Ascending aorta (tissue), 2 donors: Measurements from ENCODE around the gene UAP1L1. TPM values are rescaled to one million over a fixed set of nuclear protein-coding genes. Genes with fewer than 3 reads are reported as not detected.

Experiments used
- DNase-seq, 2 donors: peaks; one replicate each; pipeline ENCODE4 v3.0.0-alpha.2; 2019; ENCODE audit warnings: low spot score in 2 of 2
- H3K27ac ChIP-seq, 2 donors: fragments of 200-600 bp; sonication (generic); one replicate each; pipeline ENCODE4 v1.5.1; 2016 to 2017; ENCODE audit warnings: mild to moderate bottlenecking in 1 of 2
- H3K27me3 ChIP-seq: fragments of 200-600 bp; sonication (generic); one replicate; pipeline ENCODE4 v1.5.1; 2017
- H3K36me3 ChIP-seq, 2 donors: fragments of 200-600 bp; sonication (generic); one replicate each; pipeline ENCODE4 v1.5.1; 2016
- H3K4me1 ChIP-seq, 2 donors: fragments of 200-600 bp; sonication (generic); one replicate each; pipeline ENCODE4 v1.5.1; 2016 to 2017; ENCODE audit warnings: mild to moderate bottlenecking in 1 of 2
- H3K4me3 ChIP-seq, 2 donors: fragments of 200-600 bp; sonication (generic); one replicate each; pipeline ENCODE4 v1.5.1; 2016 to 2017; ENCODE audit warnings: mild to moderate bottlenecking in 1 of 2
- H3K9me3 ChIP-seq, 2 donors: fragments of 200-600 bp; sonication (generic); one replicate each; pipeline ENCODE4 v1.5.1; 2016
- CTCF ChIP-seq, 3 experiments: fragments of 200-600 bp in 2 of 3; fragments of 450-650 bp in 1 of 3; sonication (generic) in 2 of 3; IDR thresholded peaks; one replicate each; pipeline ENCODE4 v1.5.1; 2016 to 2019; ENCODE audit warnings: antibody characterized with exemption in 3 of 3, mild to moderate bottlenecking in 1 of 3, moderate library complexity in 1 of 3
- intact Hi-C: fragments of 100-400 bp; cut with DNase I; formaldehyde crosslinking; loops from one replicate; pipeline ENCODE4 v1.15.1; 2023
- total RNA-seq: library from RNA; depleted of rRNA; stranded (reverse); fragments of >200 nt; gene quantifications from one replicate; pipeline ENCODE4 v1.1.0, GENCODE V29; 2016

The UAP1L1 gene
- total RNA-seq, 1 donor from 2014 or later = 17.1 TPM

- Histone ChIP-seq H3K4me1 (peaks cover 0 to 15% of the 10 kb centered on the region in 2 donors), H3K27me3 (no peaks in the 10 kb centered on the region), H3K9me3 (no peaks in the 10 kb centered on the region), H3K36me3 (peaks cover 31 to 54% of the 10 kb centered on the region in 2 donors), H3K4me3 (no peak overlapping the region), H3K27ac (no peak overlapping the region)
- DNase-seq = no peak
- no peak for TF ChIP-seq CTCF (IDR thresholded peaks at IDR 0.05)
- intact Hi-C loops = no loop called here
Measured at GRCh38 chr9:137111788-137112563, 34.7 kb downstream of the UAP1L1 start.

GRCh38 chr9:137112564-137113384 is 35.5 kb downstream of the UAP1L1 start:
- Histone ChIP-seq H3K4me1 (peaks cover 0 to 15% of the 10 kb centered on the region in 2 donors), H3K36me3 (peaks cover 24 to 46% of the 10 kb centered on the region in 2 donors), H3K27me3 (no peaks in the 10 kb centered on the region), H3K4me3 (no peak overlapping the region), H3K9me3 (no peaks in the 10 kb centered on the region), H3K27ac (no peak overlapping the region)
- intact Hi-C loops = no loop called here
- no peak for DNase-seq
- TF ChIP-seq CTCF (IDR thresholded peaks at IDR 0.05) = no peak

- Histone ChIP-seq H3K27me3 (no peaks in the 10 kb centered on the region), H3K27ac (no peak overlapping the region), H3K4me1 (peaks cover 0 to 15% of the 10 kb centered on the region in 2 donors), H3K4me3 (peak overlapping the region; percentile 89 to 93), H3K9me3 (no peaks in the 10 kb centered on the region), H3K36me3 (peaks cover 18 to 38% of the 10 kb centered on the region in 2 donors)
- intact Hi-C loops = no loop called here
- TF ChIP-seq CTCF (IDR thresholded peaks at IDR 0.05) = no peak
- no peak for DNase-seq
Measured at GRCh38 chr9:137113385-137114159, 36.3 kb downstream of the UAP1L1 start.

- no peak for DNase-seq
- no peak overlapping the region for H3K27ac ChIP-seq
- peaks cover 0 to 15% of the 10 kb centered on the region in 2 donors for H3K4me1 ChIP-seq
- intact Hi-C loops = no loop called here
- no peaks in the 10 kb centered on the region for H3K27me3 ChIP-seq
- H3K4me3 ChIP-seq = peak overlapping the region; percentile 89 to 93
- TF ChIP-seq CTCF (IDR thresholded peaks at IDR 0.05) = no peak
- no peaks in the 10 kb centered on the region for H3K9me3 ChIP-seq
- H3K36me3 ChIP-seq = peaks cover 14 to 31% of the 10 kb centered on the region in 2 donors
Measured at GRCh38 chr9:137114220-137114612, 36.9 kb downstream of the UAP1L1 start.

GRCh38 chr9:137114613-137115393 is 37.5 kb downstream of the UAP1L1 start, which contains the start of gene DPP7:
DPP7 (minus strand) TSS chr9:137114733; CDS start chr9:137114713, 20 bp downstream.
- Histone ChIP-seq H3K4me3 (peak within 1 kb of the TSS; percentile 89 to 93), H3K27me3 (no peaks in the 10 kb centered on the region), H3K36me3 (peaks cover 10 to 25% of the 10 kb centered on the region in 2 donors), H3K9me3 (no peaks in the 10 kb centered on the region), H3K27ac (no peak within 1 kb of the TSS), H3K4me1 (peaks cover 0 to 15% of the 10 kb centered on the region in 2 donors)
- DNase-seq = peak in 1 of 2 donors; percentile 80
- intact Hi-C loops = no loop called here
- no peak for TF ChIP-seq CTCF (IDR thresholded peaks at IDR 0.05)
